Measurements from ENCODE around the gene AOPEP.

Gene AOPEP

DNA sequence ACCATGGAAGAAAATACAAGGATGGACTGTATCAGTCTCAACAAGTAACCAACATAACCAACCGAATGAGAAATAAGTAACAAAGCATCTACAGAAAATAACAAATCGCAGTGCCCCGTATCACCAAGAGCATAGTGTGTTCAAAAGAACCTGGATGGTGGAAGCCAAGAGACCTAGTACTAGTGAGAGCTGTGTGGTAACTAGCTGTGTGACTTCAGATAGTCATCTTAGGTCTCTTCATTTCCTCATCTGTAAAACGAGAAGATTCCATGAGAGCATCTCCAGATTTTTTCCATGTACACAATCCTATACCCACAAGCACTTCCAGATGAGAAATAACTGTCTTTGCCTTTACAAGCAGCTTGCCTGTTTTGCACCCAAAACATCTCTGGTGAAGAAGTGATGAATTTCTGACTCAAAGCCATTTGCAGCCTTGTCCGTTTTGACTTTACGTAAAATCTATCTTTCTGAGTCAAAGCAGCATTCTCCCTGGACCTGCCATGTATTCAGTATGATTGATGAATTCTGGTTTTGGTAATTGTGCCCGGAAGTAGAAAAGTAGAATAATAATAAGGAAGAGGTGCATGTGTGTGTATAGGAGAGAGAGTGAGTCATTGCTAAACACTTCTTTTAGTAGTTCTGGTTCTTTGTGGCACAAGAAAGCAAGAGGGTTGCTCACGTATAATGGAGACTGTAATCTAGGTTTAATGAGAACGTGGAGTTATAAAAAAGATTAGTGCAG is 41.0 kb downstream of the AOPEP start:
- no peak for DNase-seq

DNA sequence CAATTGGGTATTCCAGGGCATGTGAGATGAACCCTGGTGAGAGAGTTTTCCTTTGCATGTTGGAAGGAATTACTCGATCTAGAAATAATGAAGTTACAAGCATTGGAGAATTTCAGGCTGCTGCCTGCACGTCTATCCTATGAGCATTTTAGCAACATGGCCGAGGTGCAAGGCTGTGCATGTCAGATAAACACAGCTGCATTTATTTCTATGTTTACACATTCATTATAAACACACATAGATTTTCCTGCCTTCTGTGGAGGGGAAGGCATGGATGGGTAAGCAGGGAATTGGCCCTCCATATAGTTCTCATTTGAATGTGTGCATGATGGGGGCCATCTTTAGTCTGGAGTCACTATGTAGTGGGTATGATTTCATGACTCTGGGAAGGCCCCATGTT is 42.3 kb downstream of the AOPEP start:
- DNase-seq = no peak

GRCh38 chr9:94770334-94770733 is 43.8 kb downstream of the AOPEP start:
- DNase-seq = no peak

- no peak for DNase-seq
Measured at GRCh38 chr9:94771096-94771495, 44.6 kb downstream of the AOPEP start.

GRCh38 chr9:94772144-94772543 is 45.6 kb downstream of the AOPEP start:
- no peak for DNase-seq

DNA sequence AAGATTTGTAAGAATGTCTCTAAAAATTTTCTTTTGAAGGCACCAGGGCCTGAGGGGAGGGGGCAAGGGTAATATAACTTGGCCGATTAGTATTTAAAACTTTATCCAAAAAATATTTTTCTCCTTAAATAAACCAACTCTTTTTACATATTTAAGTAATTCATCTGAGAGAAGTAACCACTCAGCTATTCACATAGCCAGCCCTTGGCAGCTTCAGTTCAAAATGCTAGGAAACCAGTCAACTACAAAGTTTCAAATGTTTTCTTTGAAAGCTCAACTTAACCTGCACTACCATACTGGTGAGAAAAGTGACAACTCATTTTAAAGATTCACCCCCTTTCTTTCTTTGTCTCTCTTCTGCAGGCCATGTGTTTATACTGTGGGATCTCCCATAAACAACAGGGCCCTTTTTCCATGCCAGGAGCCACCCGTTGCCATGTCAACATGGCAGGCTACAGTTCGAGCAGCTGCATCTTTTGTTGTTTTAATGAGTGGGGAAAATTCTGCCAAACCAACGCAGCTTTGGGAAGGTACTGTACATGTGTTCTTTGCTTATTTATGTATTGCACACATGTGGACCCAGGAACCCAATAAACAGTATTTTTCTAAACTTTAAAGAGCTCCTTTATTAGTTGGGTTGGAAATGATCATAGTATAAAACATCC is 46.3 kb downstream of the AOPEP start:
- DNase-seq = peak; percentile 32

DNA sequence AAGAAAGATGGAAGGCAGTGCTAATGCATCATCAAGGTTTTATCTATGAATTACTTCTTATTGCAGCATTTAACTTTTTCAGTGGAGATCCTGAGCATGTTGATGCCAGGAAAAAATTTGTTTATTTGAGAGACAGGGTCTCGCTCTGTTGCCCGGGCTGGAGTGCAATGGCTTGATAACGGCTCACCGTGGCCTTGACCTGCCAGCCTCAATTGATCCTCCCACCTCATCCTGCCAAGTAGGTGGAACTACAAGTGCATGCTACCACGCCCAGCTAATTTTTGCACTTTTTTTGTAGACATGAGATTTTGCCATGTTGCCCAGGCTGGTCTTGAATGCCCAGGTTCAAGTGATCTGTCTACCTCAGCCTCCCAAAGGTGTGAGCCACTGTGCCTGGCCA is 47.2 kb downstream of the AOPEP start:
- no peak for DNase-seq

GRCh38 chr9:94778013-94778412 is 51.5 kb downstream of the AOPEP start:
- no peak for DNase-seq

- DNase-seq = no peak
Measured at GRCh38 chr9:94779031-94779430, 52.5 kb downstream of the AOPEP start.

GRCh38 chr9:94779693-94780290 is 53.3 kb downstream of the AOPEP start:
- DNase-seq = no peak

- DNase-seq = no peak
Measured at GRCh38 chr9:94780516-94780950, 54.0 kb downstream of the AOPEP start.

GRCh38 chr9:94782355-94783101 is 56.0 kb downstream of the AOPEP start:
- DNase-seq = no peak

GRCh38 chr9:94783102-94783682 is 56.7 kb downstream of the AOPEP start:
- peak; percentile 47 for DNase-seq

DNA sequence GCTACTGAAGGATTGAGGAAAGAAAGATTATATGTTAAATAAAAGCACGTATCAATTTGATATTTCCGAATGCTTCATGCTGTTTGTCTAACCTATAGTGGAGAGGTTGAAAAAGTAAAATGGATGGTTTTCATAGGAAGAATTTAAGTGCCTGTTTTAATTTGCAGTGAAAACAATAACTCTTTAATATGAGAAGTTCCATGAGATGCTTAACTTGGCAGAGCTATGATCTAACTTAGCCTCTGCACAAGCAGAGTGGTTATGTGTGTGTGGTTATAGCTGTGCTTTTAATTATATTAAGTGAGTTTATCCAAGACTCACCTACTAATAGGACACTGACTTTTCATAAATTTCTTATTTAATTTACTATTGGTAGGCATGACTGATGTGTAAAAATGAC is 57.4 kb downstream of the AOPEP start:
- no peak for DNase-seq

- no peak for DNase-seq
Measured at GRCh38 chr9:94785215-94786169, 59.0 kb downstream of the AOPEP start.

DNA sequence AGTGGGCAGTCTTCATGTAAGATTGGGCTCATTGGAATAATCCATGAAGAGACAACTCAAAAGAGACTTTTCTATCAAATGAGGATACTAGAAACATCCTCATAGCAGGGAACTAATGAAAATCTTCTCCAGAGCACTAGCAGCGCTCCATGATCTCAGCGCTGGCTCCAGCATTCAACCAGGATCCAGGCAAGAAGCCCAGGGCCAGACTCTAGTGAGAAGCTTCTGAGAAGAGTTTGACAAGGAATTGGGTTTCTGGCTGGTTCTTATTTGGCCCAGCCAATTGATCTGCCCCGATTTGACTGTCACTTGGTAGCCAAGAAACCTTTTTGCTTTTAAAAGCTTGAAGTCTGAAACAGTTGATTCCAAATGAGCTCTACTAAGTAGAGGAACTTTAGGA is 60.1 kb downstream of the AOPEP start:
- DNase-seq = no peak

DNA sequence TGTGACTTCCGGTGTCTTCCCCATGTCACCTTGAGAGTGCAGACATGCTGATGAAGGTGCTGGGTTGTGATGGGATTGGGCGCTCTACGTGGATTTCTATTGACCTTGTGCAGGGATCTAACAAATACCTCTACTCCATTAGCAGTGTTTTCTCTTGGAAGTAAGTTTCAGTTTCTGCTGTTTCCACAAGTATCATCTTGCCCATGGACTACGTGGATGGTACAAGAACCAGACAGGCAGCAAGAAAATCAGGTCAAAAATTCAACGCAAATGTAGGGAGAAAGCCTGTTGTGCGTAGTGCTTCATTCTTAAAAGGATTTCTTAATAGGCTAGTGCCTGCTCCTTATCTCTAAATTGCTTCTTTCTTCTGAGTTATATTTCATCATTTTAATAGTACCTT is 60.8 kb downstream of the AOPEP start:
- DNase-seq = no peak

DNA sequence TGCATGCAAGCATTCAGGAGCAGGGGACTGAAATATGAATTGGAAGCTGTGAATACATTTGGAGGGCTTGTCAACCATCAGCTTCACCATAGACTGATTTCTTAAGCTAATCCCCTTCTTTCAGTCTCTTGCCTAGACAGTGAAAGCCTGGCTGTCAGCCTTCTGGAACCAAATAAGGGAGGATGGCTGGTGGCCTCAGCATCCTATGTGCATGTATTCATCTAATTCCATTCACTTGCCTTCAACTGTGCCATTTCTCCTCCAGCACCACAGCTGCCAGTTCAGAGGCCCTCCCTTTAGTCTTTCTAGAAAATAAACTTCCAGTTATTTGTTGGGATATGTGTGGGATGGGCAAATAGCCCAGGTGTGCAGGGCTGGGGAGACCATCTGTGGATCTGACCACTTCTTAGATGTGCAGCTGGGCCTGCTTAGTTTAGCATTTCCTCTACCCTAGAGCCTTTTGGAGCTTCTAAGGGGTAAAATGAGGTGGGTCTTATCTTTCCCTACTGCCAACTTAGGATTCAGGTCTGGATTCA is 62.1 kb downstream of the AOPEP start:
- DNase-seq = no peak

GRCh38 chr9:94791435-94791834 is 64.9 kb downstream of the AOPEP start:
- DNase-seq = no peak

DNA sequence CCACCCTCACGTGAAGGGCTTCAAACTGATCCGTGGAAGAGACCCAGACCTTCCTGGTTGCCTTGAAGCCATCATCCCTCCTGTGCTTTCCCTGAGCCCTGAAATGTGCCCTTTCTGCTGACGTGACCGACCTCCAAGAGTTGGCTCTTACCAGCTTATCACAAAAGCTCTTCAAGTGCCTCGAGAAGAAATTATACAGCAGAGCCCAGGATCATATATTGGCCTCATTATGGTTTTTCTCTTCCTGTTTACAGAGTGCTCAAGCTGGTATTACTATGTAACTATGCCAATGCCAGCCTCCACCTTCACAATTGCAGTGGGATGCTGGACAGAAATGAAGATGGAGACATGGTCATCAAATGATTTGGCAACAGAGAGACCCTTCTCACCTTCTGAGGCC is 66.0 kb downstream of the AOPEP start:
- no peak for DNase-seq

DNA sequence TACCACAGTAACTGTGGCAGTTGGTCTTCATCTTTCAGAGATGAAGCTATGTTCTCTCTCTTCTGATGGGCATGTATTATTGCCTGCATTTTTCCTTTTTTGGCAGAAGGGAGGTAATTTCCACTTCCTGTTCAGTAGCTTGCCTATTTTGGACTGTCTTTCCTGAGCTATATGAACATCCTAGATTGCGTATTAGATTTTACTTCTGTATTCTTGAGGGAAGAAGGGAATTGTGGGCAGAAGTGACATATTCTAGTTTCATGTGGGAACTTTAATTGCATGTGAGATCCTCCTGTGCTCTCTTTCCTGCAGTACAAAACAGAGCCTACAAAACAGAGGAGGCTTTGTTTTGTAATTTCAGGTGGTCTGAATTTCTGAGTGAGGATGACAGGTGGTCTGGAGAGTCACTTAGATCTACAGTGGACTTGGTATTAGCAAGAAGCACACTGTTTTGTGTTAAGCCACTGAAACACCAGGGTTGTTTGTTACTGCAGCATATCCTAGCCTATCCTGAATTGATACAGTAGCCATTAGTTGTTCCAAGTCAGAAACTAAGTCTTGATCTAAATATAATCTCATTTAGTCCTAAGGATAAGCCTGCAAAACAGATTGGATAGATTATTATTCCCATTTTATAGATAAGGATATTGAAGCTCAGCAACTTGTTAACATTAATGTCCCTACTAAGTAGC is 68.1 kb downstream of the AOPEP start:
- DNase-seq = no peak
